ENCODE data around the gene RICTOR.
A peak's percentile ranks its signal among the peaks of the same experiment; 100 is the strongest.
"Not testable (repeated sequence)": the region's sequence is repeated elsewhere in the genome, so short reads cannot be mapped to it uniquely, and the experiment has no call there.

The RICTOR gene

GRCh38 chr5:39052141-39052540, 22.1 kb downstream of the RICTOR start:
- DNase-seq (ENCODE audit: extremely low spot score) = no peak
- ChIA-PET POLR2A (no interaction called here), CTCF (no interaction called here)
- TF ChIP-seq ZNF384 (IDR thresholded peaks at IDR 0.05) = no peak

- ChIA-PET POLR2A (no interaction called here), CTCF (no interaction called here)
- TF ChIP-seq NFRKB (IDR thresholded peaks at IDR 0.05) (no peak), FOXA1 (IDR thresholded peaks at IDR 0.05) (no peak), ARNT (IDR thresholded peaks at IDR 0.05) (no peak), SP1 (IDR thresholded peaks at IDR 0.05) (no peak), ZNF384 (IDR thresholded peaks at IDR 0.05) (no peak)
- no peak for DNase-seq (ENCODE audit: extremely low spot score)
These were observed 24.9 kb downstream of the RICTOR start for GRCh38 chr5:39049315-39049714.

GRCh38 chr5:39040875-39041274, 33.3 kb downstream of the RICTOR start:
- POLR2A ChIA-PET = no interaction called here
- no peak for DNase-seq (ENCODE audit: extremely low spot score)

GRCh38 chr5:39034493-39034892, 39.7 kb downstream of the RICTOR start:
- DNase-seq (ENCODE audit: extremely low spot score); CTCF ChIA-PET; POLR2A ChIA-PET: not testable (repeated sequence)

More at GRCh38 chr5:39040875-39041274, 33.3 kb downstream of the RICTOR start:
- TF ChIP-seq ELF4 (IDR thresholded peaks at IDR 0.05) = no peak
- TF ChIP-seq NFRKB (IDR thresholded peaks at IDR 0.05) = no peak
- TF ChIP-seq PKNOX1 (IDR thresholded peaks at IDR 0.05) = no peak
- no peak for TF ChIP-seq BHLHE40 (IDR thresholded peaks at IDR 0.05; ENCODE audit: borderline replicate concordance)
- TF ChIP-seq ARNT (IDR thresholded peaks at IDR 0.05) = no peak
- no peak for TF ChIP-seq FOXA1 (IDR thresholded peaks at IDR 0.05)
- no peak for TF ChIP-seq ZNF384 (IDR thresholded peaks at IDR 0.05)
- TF ChIP-seq HDGF (IDR thresholded peaks at IDR 0.05; ENCODE audit: borderline replicate concordance) = no peak
- no peak for TF ChIP-seq TARDBP (IDR thresholded peaks at IDR 0.05)
- TF ChIP-seq L3MBTL2 (conservative IDR thresholded peaks at IDR 0.05) = no peak
- no peak for TF ChIP-seq SP1 (IDR thresholded peaks at IDR 0.05)
- no peak for TF ChIP-seq FOXK2 (IDR thresholded peaks at IDR 0.05)
- TF ChIP-seq LEF1 (IDR thresholded peaks at IDR 0.05; ENCODE audit: borderline replicate concordance) = no peak
- CTCF ChIA-PET = no interaction called here

- TF ChIP-seq PKNOX1 (IDR thresholded peaks at IDR 0.05) = no peak
- no peak for TF ChIP-seq L3MBTL2 (conservative IDR thresholded peaks at IDR 0.05)
- TF ChIP-seq ARNT (IDR thresholded peaks at IDR 0.05) = no peak
- POLR2A ChIA-PET = interaction anchor here (1.1 kb wide), 1 partner anchor 42 kb away, joined by 3 read pairs; no protein-coding TSS in a partner anchor
- CTCF ChIA-PET = no interaction called here
- no peak for DNase-seq (ENCODE audit: extremely low spot score)
These were observed 43.2 kb downstream of the RICTOR start for GRCh38 chr5:39031041-39031440.

- TF ChIP-seq CTBP1 (IDR thresholded peaks at IDR 0.05; ENCODE audit: borderline replicate concordance) = no peak
- no peak for DNase-seq (ENCODE audit: extremely low spot score)
- POLR2A ChIA-PET = no interaction called here
- CTCF ChIA-PET = no interaction called here
These were observed 48.7 kb downstream of the RICTOR start for GRCh38 chr5:39025456-39025855.

GRCh38 chr5:39024884-39025283, 49.3 kb downstream of the RICTOR start:
- no peak for TF ChIP-seq ELF4 (IDR thresholded peaks at IDR 0.05)
- TF ChIP-seq PKNOX1 (IDR thresholded peaks at IDR 0.05) = peak; percentile 62
- no peak for TF ChIP-seq L3MBTL2 (conservative IDR thresholded peaks at IDR 0.05)
- CTCF ChIA-PET = no interaction called here

GRCh38 chr5:39024005-39024404, 50.2 kb downstream of the RICTOR start:
- POLR2A ChIA-PET = no interaction called here
- CTCF ChIA-PET = interaction anchor here (0.5 kb wide), 1 partner anchor 193 kb away, joined by 3 read pairs; no protein-coding TSS in a partner anchor
- DNase-seq (ENCODE audit: extremely low spot score) = peak; percentile 26
- TF ChIP-seq FOXA1 (IDR thresholded peaks at IDR 0.05) = no peak
- no peak for TF ChIP-seq FOXM1 (IDR thresholded peaks at IDR 0.05; ENCODE audit: borderline replicate concordance)
- no peak for TF ChIP-seq ELF4 (IDR thresholded peaks at IDR 0.05)
- TF ChIP-seq FOXK2 (IDR thresholded peaks at IDR 0.05) = no peak
- no peak for TF ChIP-seq NFRKB (IDR thresholded peaks at IDR 0.05)
- no peak for TF ChIP-seq ARNT (IDR thresholded peaks at IDR 0.05)
- TF ChIP-seq SUZ12 (IDR thresholded peaks at IDR 0.05) = no peak

More at GRCh38 chr5:39024884-39025283, 49.3 kb downstream of the RICTOR start:
- no peak for DNase-seq (ENCODE audit: extremely low spot score)
- POLR2A ChIA-PET = no interaction called here

GRCh38 chr5:39023121-39023520, 51.1 kb downstream of the RICTOR start:
- no peak for DNase-seq (ENCODE audit: extremely low spot score)
- TF ChIP-seq BHLHE40 (IDR thresholded peaks at IDR 0.05; ENCODE audit: borderline replicate concordance) (no peak), ELF4 (IDR thresholded peaks at IDR 0.05) (no peak), TARDBP (IDR thresholded peaks at IDR 0.05) (no peak), ARNT (IDR thresholded peaks at IDR 0.05) (no peak), CTBP1 (IDR thresholded peaks at IDR 0.05; ENCODE audit: borderline replicate concordance) (no peak), FOXM1 (IDR thresholded peaks at IDR 0.05; ENCODE audit: borderline replicate concordance) (no peak), ZNF384 (IDR thresholded peaks at IDR 0.05) (no peak), FOXK2 (IDR thresholded peaks at IDR 0.05) (no peak), HDGF (IDR thresholded peaks at IDR 0.05; ENCODE audit: borderline replicate concordance) (no peak), SP1 (IDR thresholded peaks at IDR 0.05) (no peak), PKNOX1 (IDR thresholded peaks at IDR 0.05) (no peak), SUZ12 (IDR thresholded peaks at IDR 0.05) (no peak), L3MBTL2 (conservative IDR thresholded peaks at IDR 0.05) (no peak), LEF1 (IDR thresholded peaks at IDR 0.05; ENCODE audit: borderline replicate concordance) (no peak), NFRKB (IDR thresholded peaks at IDR 0.05) (no peak)
- POLR2A ChIA-PET = no interaction called here
- CTCF ChIA-PET = no interaction called here

Data from HEK293T (cell line).